ELF-1 (cell line): ENCODE measurements around the gene FAM163B.
A peak's percentile ranks its signal among the peaks of the same experiment; 100 is the strongest.

Source experiments
- DNase-seq: peaks from one replicate; pipeline ENCODE4 v3.0.0-alpha.2; 2016; ENCODE audit warnings: low read depth, low spot score

The FAM163B gene

GRCh38 chr9:133599470-133600173 lies 9.6 kb downstream of the FAM163B start:
- DNase-seq: no peak

GRCh38 chr9:133598978-133599377 lies 10.2 kb downstream of the FAM163B start:
- no peak for DNase-seq

- DNase-seq: peak; percentile 39
Observed at GRCh38 chr9:133597316-133597957, 11.8 kb downstream of the FAM163B start.

GRCh38 chr9:133595910-133596309 lies 13.3 kb downstream of the FAM163B start:
- no peak for DNase-seq

DNA sequence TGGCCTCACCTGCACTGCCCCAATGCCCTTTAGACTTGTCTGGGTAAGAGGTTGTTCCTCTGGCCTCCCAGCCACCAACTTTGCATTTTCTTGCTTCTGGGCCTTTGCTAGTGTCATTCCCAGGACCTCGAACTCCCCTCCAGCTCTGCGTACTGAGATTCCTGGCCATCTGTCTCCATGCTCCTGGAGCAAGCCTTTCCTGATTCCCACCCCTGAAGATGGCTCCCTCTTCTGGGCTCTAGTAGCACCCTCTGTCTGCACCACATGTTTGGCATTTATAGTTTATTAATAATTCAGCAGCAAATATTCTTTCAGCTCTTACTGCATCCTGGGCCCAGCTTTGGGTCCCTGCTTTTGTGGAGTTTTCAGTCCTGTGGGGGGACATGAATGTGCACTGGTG lies 14.9 kb downstream of the FAM163B start:
- DNase-seq: no peak

- no peak for DNase-seq
Observed at GRCh38 chr9:133593587-133594253, 15.5 kb downstream of the FAM163B start.

DNA sequence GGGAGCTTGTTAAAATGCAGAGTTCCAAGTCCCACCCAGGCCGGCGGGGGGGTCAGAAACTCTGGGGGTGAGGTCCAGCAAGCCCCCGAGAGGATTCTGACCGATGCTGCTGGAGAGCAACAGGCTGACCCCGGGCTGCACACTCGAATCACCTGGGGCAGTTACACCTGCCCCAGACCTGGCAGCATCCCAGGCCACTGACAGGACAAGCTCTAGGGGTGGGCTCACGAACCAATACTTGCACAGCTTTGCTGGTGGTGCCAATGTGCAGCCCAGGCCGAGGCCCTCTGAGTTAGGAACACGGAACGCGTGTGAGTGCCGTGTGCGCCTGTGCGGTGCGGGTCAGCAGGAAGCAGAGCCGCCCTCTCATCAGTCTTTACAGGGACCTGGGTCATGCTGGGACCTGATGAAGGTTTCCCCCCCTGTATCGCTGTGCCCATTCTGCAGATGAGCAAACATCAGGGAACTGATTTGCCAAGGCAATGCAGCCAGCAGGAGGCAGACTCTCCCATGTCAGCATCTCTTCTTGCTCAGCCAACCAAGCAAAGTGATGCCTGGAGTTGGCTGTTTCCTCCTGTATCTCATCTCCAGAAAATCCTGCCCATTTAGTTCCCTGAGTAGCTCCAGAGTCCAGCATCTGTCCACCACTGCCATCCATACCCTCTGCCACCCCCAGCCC lies 16.3 kb downstream of the FAM163B start:
- no peak for DNase-seq

GRCh38 chr9:133591985-133592384 lies 17.2 kb downstream of the FAM163B start:
- no peak for DNase-seq

DNA sequence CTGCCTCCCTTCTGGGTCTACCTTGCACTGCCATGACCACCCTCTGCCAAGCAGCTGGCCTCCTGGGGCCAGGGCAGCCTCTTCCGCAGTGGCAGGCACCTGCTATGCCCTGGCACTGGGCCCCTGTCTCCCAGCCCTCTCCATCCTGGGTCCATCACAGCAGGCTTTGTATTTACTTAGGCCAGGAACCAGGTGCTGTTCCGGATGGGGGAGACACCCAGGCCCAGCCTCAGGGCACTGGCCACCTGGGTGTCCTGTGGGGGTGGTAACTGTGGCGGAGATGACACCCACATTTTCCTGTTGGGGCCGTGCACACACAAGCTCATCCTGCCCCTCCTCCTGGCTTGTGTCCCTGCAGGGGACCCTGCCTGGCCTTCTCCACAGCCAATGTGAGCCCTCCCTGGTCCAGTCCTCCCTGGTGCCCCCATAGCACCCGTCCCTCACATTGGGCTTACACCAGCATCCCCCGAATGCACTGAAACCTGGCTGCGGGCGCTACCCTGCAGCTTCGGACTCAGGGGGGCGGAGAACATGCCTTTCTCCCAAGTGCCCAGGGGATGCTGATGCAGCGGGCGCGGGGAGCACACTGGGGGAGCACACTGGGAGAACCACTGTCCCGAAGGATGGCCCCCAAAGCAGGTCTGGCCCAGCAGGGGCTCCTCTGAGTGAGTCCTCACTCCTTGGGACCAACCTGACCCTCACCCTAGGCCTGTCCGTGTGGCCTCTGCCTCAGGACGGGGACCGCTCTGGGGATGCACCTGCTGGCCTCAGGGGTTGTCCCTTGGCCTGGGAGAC lies 17.9 kb downstream of the FAM163B start:
- no peak for DNase-seq

- no peak for DNase-seq
Observed at GRCh38 chr9:133590231-133590855, 18.8 kb downstream of the FAM163B start.

DNA sequence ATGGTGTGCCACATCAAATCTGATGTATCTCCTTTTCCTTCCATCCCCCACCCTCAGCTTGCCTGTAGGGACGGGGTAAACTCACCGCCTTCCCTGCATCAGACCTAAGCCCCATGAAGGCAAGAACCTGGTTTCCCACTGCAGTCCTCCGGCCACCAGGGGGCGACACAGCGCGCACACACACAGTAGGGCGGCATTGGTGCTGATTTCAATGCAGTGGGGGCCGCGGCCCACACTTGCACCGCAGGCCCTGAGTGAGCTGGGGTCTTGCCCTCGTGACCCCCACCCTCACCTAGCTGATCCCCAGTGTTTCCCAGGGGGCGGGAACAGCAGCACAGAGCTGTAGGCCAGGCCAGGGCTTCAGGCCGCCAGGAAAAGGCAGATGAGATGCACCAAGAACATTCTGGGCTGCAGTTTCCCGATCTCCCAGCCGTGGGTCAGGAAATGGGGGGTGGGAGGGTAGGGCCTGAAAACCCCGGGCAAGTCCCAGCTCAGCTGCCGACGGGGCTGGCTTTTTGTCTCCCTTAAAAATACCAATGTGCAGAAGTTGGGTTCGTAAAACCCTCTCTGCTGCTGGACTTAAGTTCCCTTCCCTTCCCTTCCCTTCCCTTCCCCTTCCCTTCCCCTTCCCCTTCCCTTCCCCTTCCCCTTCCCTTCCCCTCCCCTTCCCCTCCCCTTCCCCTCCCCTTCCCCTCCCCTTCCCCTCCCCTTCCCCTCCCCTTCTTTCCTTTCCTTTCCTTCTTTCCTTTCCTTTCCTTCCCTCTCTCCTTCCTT lies 19.5 kb downstream of the FAM163B start:
- peak; percentile 81 for DNase-seq

DNA sequence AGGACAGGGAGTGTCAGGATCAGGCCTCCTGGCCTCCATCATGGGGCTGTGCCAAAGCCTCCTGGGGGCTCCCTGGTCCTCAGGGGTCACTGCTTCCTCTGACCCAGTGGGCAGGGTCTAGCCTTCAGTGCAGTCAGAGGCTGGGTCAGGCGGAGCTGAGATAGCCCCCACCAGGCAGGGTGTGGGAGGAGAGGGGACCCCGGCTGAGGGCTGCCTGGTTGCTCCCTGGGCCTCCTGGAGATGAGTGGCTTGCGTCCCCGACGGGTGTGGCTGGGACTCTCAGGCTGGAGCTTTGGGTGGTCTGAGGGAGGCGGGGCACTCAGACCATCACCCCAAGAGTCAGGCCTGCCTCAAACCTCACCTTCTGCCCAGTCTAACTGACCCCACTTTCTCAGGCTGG lies 21.7 kb downstream of the FAM163B start:
- DNase-seq: no peak

- DNase-seq: no peak
Observed at GRCh38 chr9:133587051-133587450, 22.1 kb downstream of the FAM163B start.

DNA sequence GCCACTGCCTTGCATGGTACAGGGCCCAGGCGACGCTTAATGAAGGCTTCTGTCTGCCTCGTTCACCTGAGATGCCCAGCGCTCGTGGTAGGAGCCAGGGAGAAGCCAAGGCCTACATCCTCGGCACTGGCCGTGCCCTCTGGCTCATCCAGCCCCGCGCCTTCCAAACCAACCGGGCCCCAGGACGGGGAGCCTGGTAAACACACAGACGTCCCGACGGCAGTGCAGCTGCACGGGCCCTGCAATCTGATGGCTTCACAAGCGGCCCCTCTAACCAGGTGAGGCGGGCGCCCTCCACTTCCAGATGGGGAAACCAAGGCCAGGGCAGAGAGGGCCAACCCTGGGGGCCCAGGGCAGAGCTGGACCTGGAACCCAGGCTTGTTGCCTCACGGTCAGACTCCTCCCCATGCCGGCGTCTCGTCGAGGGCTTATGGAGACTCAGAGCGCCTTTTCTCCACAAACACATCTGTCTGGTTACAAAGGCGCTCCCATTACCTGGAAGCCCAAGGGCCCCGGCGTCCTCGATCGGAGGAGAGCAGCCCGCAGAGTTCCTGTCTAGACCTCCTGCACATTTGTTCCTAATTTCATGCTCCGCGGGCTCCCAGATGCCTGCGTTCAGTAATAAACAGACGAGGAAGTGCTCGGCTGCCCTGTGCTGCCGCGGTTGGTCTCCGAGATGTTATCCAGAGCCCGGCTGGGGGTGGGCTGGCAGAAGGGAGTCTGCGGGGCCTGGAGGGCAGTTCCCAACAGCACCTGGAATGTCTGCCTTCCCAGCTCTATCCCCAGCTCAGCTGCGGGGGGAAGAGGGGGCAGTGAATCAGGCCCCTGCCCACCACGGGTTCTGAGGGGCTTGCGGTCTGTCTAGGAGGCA lies 23.5 kb downstream of the FAM163B start:
- peak; percentile 81 for DNase-seq

GRCh38 chr9:133584559-133585476 lies 24.4 kb downstream of the FAM163B start:
- DNase-seq: peak; percentile 40

- DNase-seq: no peak
Observed at GRCh38 chr9:133584167-133584558, 25.0 kb downstream of the FAM163B start.

- no peak for DNase-seq
Observed at GRCh38 chr9:133583586-133583985, 25.6 kb downstream of the FAM163B start.

DNA sequence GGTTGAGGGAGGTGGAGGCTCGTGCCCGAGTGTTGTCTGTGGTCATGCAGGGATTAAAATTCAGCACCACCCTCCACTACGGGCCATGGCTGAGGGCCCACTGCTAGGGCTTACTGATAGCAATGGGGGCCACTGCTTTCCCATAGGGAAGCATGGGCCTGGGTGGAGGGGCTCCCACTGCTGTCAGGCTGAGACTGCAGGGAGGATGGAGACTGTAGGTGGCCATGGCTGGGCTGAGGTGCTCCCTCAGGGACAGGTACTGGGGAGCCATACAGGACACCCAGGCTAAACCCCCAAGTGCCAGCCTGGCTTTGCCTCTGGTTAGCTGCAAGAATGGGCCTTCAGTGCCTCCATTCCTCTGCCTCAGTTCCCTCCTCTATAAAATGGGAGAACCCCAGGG lies 26.1 kb downstream of the FAM163B start:
- no peak for DNase-seq
